SH-SY5Y (cell line): ENCODE data around the gene RAB6A.

Experiments
- GATA2 ChIP-seq: IDR thresholded peaks from 2 replicates; pipeline ENCODE4 v1.6.1; 2011; ENCODE audit warnings: mild to moderate bottlenecking, low read depth, low read length
- GATA3 ChIP-seq: IDR thresholded peaks from 2 replicates; pipeline ENCODE4 v1.6.1; 2011; ENCODE audit warnings: low read depth, mild to moderate bottlenecking, low read length, moderate library complexity

DNA sequence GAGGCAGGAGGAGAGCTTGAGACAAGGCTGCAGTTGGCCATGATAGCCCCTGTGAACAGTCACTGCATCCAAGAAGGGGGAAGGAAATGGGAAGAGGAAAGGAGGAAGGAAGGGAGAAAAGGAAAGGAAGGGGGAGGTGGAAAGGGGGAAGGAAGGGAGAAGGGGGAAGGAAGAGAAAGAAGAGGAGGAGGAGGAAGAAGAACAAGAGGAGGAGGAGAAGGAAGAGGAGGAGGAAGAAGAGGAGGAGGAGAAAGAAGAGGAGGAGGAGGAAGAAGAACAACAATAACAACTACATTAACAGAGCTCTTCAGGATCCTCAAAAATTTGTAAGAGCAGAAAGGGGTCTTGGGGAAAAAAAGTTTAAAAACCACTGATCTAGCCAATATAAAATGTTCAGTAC is 5.2 kb downstream of the RAB6A start:
- no peak for TF ChIP-seq GATA2
- no peak for TF ChIP-seq GATA3
